Measurements from ENCODE around the gene CARHSP1. TPM values are rescaled to one million over a fixed set of nuclear protein-coding genes. Genes with fewer than 3 reads are reported as not detected.
A peak's percentile ranks its signal among the peaks of the same experiment; 100 is the strongest.
"Not testable (repeated sequence)": the region's sequence is repeated elsewhere in the genome, so short reads cannot be mapped to it uniquely, and the experiment has no call there.

CARHSP1 gene
- total RNA-seq, 1 donor from 2014 or later = 73.3 TPM

- H3K4me1 Mint-ChIP-seq = peaks cover 19% of the 10 kb centered on the region
- intact Hi-C loops (cut with micrococcal nuclease) = no loop called here
- H3K36me3 Mint-ChIP-seq (ENCODE audit: low read depth) = no peaks in the 10 kb centered on the region
- H3K27me3 Mint-ChIP-seq = no peaks in the 10 kb centered on the region
- DNase-seq = no peak
- H3K9me3 Mint-ChIP-seq = no peaks in the 10 kb centered on the region
- no peak overlapping the region for H3K4me3 Mint-ChIP-seq
- peak overlapping the region; percentile 29 for H3K27ac Mint-ChIP-seq
Observed at GRCh38 chr16:8872967-8873865, 4.4 kb upstream of the CARHSP1 start.

- H3K36me3 Mint-ChIP-seq (ENCODE audit: low read depth) = peaks cover under 1% of the 10 kb centered on the region
- H3K4me3 Mint-ChIP-seq = no peak overlapping the region
- peaks cover 22% of the 10 kb centered on the region for H3K4me1 Mint-ChIP-seq
- DNase-seq = no peak
- intact Hi-C loops (cut with micrococcal nuclease) = no loop called here
- H3K9me3 Mint-ChIP-seq = no peaks in the 10 kb centered on the region
- no peaks in the 10 kb centered on the region for H3K27me3 Mint-ChIP-seq
- H3K27ac Mint-ChIP-seq = no peak overlapping the region
Observed at GRCh38 chr16:8872071-8872470, 3.3 kb upstream of the CARHSP1 start.

GRCh38 chr16:8869988-8870241, 1.1 kb upstream of the CARHSP1 start:
- H3K9me3 Mint-ChIP-seq; H3K36me3 Mint-ChIP-seq (ENCODE audit: low read depth); H3K27ac Mint-ChIP-seq; H3K27me3 Mint-ChIP-seq; DNase-seq: not testable (repeated sequence)
- Mint-ChIP-seq H3K4me3 (peak overlapping the region; percentile 90), H3K4me1 (peaks cover 38% of the 10 kb centered on the region)
- intact Hi-C loops (cut with micrococcal nuclease) = loop anchor here (1.0 to 5.0 kb wide), 5 partner anchors 19 to 303 kb away; partner anchors contain the start of genes ABAT, HAPSTR1, PMM2 and TMEM186

GRCh38 chr16:8869212-8869987, 594 bp upstream of the CARHSP1 start:
- intact Hi-C loops (cut with micrococcal nuclease) = loop anchor here (1.0 to 5.0 kb wide), 5 partner anchors 19 to 302 kb away; partner anchors contain the start of genes ABAT, HAPSTR1, PMM2 and TMEM186
- peaks cover 37% of the 10 kb centered on the region for H3K4me1 Mint-ChIP-seq
- no peaks in the 10 kb centered on the region for H3K27me3 Mint-ChIP-seq

GRCh38 chr16:8867932-8868415, 832 bp downstream of the CARHSP1 start:
- peak overlapping the region; percentile 85 for H3K4me3 Mint-ChIP-seq
- peak overlapping the region; percentile 89 for H3K27ac Mint-ChIP-seq
- DNase-seq = no peak
- peaks cover 39% of the 10 kb centered on the region for H3K4me1 Mint-ChIP-seq
- peaks cover 8% of the 10 kb centered on the region for H3K36me3 Mint-ChIP-seq (ENCODE audit: low read depth)
- H3K9me3 Mint-ChIP-seq = no peaks in the 10 kb centered on the region
- no peaks in the 10 kb centered on the region for H3K27me3 Mint-ChIP-seq
- intact Hi-C loops (cut with micrococcal nuclease) = loop anchor here (2.0 to 5.0 kb wide), 3 partner anchors 17 to 301 kb away; partner anchors contain the start of gene ABAT

More at GRCh38 chr16:8869212-8869987, 594 bp upstream of the CARHSP1 start:
- peak overlapping the region; percentile 89 for H3K27ac Mint-ChIP-seq
- no peaks in the 10 kb centered on the region for H3K9me3 Mint-ChIP-seq
- no peak for DNase-seq
- peaks cover 4% of the 10 kb centered on the region for H3K36me3 Mint-ChIP-seq (ENCODE audit: low read depth)
- peak overlapping the region; percentile 90 for H3K4me3 Mint-ChIP-seq

GRCh38 chr16:8867216-8867931, 1.4 kb downstream of the CARHSP1 start:
- no peaks in the 10 kb centered on the region for H3K27me3 Mint-ChIP-seq
- intact Hi-C loops (cut with micrococcal nuclease) = loop anchor here (5.0 kb wide), 1 partner anchor 300 kb away; no protein-coding TSS in a partner anchor
- H3K4me3 Mint-ChIP-seq = peak overlapping the region; percentile 85
- peaks cover 41% of the 10 kb centered on the region for H3K4me1 Mint-ChIP-seq
- H3K27ac Mint-ChIP-seq = peak overlapping the region; percentile 89
- H3K36me3 Mint-ChIP-seq (ENCODE audit: low read depth) = peaks cover 8% of the 10 kb centered on the region
- peak; percentile 75 for DNase-seq
- no peaks in the 10 kb centered on the region for H3K9me3 Mint-ChIP-seq

GRCh38 chr16:8866884-8867215, 2.0 kb downstream of the CARHSP1 start:
- no peaks in the 10 kb centered on the region for H3K9me3 Mint-ChIP-seq
- intact Hi-C loops (cut with micrococcal nuclease) = loop anchor here (5.0 kb wide), 1 partner anchor 300 kb away; no protein-coding TSS in a partner anchor
- no peak for DNase-seq
- H3K27me3 Mint-ChIP-seq = no peaks in the 10 kb centered on the region
- peak overlapping the region; percentile 85 for H3K4me3 Mint-ChIP-seq
- peaks cover 12% of the 10 kb centered on the region for H3K36me3 Mint-ChIP-seq (ENCODE audit: low read depth)
- peak overlapping the region; percentile 89 for H3K27ac Mint-ChIP-seq
- peaks cover 44% of the 10 kb centered on the region for H3K4me1 Mint-ChIP-seq

- peaks cover 12% of the 10 kb centered on the region for H3K36me3 Mint-ChIP-seq (ENCODE audit: low read depth)
- DNase-seq = no peak
- H3K4me3 Mint-ChIP-seq = peak overlapping the region; percentile 85
- intact Hi-C loops (cut with micrococcal nuclease) = loop anchor here (5.0 kb wide), 1 partner anchor 299 kb away; no protein-coding TSS in a partner anchor
- H3K9me3 Mint-ChIP-seq = no peaks in the 10 kb centered on the region
- H3K27me3 Mint-ChIP-seq = no peaks in the 10 kb centered on the region
- H3K4me1 Mint-ChIP-seq = peaks cover 43% of the 10 kb centered on the region
- peak overlapping the region; percentile 70 for H3K27ac Mint-ChIP-seq
Observed at GRCh38 chr16:8866118-8866883, 2.5 kb downstream of the CARHSP1 start.

GRCh38 chr16:8865145-8865882, 3.5 kb downstream of the CARHSP1 start:
- H3K36me3 Mint-ChIP-seq (ENCODE audit: low read depth) = peaks cover 13% of the 10 kb centered on the region
- intact Hi-C loops (cut with micrococcal nuclease) = loop anchor here (5.0 kb wide), 1 partner anchor 298 kb away; no protein-coding TSS in a partner anchor
- no peak for DNase-seq

GRCh38 chr16:8864480-8865110, 4.2 kb downstream of the CARHSP1 start:
- peak overlapping the region; percentile 19 for H3K4me3 Mint-ChIP-seq
- H3K36me3 Mint-ChIP-seq (ENCODE audit: low read depth) = peaks cover 16% of the 10 kb centered on the region
- peaks cover 35% of the 10 kb centered on the region for H3K4me1 Mint-ChIP-seq
- no peaks in the 10 kb centered on the region for H3K9me3 Mint-ChIP-seq
- no peaks in the 10 kb centered on the region for H3K27me3 Mint-ChIP-seq
- H3K27ac Mint-ChIP-seq = peak overlapping the region; percentile 63
- intact Hi-C loops (cut with micrococcal nuclease) = loop anchor here (5.0 kb wide), 1 partner anchor 297 kb away; no protein-coding TSS in a partner anchor
- DNase-seq = no peak

More at GRCh38 chr16:8865145-8865882, 3.5 kb downstream of the CARHSP1 start:
- H3K4me1 Mint-ChIP-seq = peaks cover 35% of the 10 kb centered on the region
- H3K9me3 Mint-ChIP-seq = no peaks in the 10 kb centered on the region
- H3K4me3 Mint-ChIP-seq = peak overlapping the region; percentile 37
- no peaks in the 10 kb centered on the region for H3K27me3 Mint-ChIP-seq
- peak overlapping the region; percentile 54 for H3K27ac Mint-ChIP-seq

GRCh38 chr16:8863594-8864424, 5.0 kb downstream of the CARHSP1 start:
- peak overlapping the region; percentile 63 for H3K27ac Mint-ChIP-seq
- H3K27me3 Mint-ChIP-seq = no peaks in the 10 kb centered on the region
- H3K4me1 Mint-ChIP-seq = peaks cover 32% of the 10 kb centered on the region
- H3K9me3 Mint-ChIP-seq = no peaks in the 10 kb centered on the region
- peaks cover 18% of the 10 kb centered on the region for H3K36me3 Mint-ChIP-seq (ENCODE audit: low read depth)
- H3K4me3 Mint-ChIP-seq = peak overlapping the region; percentile 10
- no peak for DNase-seq
- intact Hi-C loops (cut with micrococcal nuclease) = no loop called here

All from activated CD4-positive, alpha-beta T cell treated with anti-CD3 and anti-CD28 coated beads, Interleukin-2, amount 10 ng/mL, durations not matched to agents 24 days and 14 days (primary cell).